ENCODE data around the gene THRA.

DNA sequence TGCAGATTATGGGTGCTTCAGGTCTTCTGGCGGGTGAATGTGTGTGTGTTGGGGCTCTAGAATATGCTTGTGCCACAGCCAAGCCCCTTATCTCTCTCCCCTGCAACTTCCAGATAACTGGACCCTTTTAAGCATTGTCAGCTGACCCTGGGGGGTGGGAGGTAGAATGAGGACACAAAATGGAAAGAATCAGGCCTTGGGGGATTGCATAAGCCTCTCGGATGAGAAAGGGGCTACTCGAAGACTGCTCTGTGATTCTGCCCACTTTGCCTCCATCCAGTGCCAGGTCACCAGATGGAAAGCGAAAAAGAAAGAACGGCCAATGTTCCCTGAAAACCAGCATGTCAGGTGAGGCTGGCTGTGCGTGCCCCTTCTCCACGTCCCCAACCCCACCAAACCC, 13.8 kb downstream of the THRA start:
- TF ChIP-seq, protein P1, sequence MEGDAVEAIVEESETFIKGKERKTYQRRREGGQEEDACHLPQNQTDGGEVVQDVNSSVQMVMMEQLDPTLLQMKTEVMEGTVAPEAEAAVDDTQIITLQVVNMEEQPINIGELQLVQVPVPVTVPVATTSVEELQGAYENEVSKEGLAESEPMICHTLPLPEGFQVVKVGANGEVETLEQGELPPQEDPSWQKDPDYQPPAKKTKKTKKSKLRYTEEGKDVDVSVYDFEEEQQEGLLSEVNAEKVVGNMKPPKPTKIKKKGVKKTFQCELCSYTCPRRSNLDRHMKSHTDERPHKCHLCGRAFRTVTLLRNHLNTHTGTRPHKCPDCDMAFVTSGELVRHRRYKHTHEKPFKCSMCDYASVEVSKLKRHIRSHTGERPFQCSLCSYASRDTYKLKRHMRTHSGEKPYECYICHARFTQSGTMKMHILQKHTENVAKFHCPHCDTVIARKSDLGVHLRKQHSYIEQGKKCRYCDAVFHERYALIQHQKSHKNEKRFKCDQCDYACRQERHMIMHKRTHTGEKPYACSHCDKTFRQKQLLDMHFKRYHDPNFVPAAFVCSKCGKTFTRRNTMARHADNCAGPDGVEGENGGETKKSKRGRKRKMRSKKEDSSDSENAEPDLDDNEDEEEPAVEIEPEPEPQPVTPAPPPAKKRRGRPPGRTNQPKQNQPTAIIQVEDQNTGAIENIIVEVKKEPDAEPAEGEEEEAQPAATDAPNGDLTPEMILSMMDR (conservative IDR thresholded peaks at IDR 0.05): no peak
- TF ChIP-seq ZFX (IDR thresholded peaks at IDR 0.05): no peak

Measured in C4-2B (cell line).